T follicular helper cell (primary cell): ENCODE measurements around the gene ATP11A.

Source experiments
- DNase-seq: peaks from one replicate; pipeline ENCODE4 v3.0.0-alpha.2; 2020; ENCODE audit warnings: low read depth

ATP11A gene

GRCh38 chr13:112893570-112894422, 204.0 kb downstream of the ATP11A start:
- no peak for DNase-seq

- DNase-seq = no peak
Measured at GRCh38 chr13:112894423-112894672, 204.5 kb downstream of the ATP11A start.

- DNase-seq = no peak
Measured at GRCh38 chr13:112894673-112895481, 205.0 kb downstream of the ATP11A start.

- no peak for DNase-seq
Measured at GRCh38 chr13:112895521-112896465, 206.0 kb downstream of the ATP11A start.

GRCh38 chr13:112896736-112897602, 207.1 kb downstream of the ATP11A start:
- DNase-seq = no peak

- DNase-seq = no peak
Measured at GRCh38 chr13:112897603-112897955, 207.7 kb downstream of the ATP11A start.

GRCh38 chr13:112897956-112898620, 208.2 kb downstream of the ATP11A start:
- DNase-seq = no peak

GRCh38 chr13:112898621-112899280, 208.9 kb downstream of the ATP11A start:
- no peak for DNase-seq

GRCh38 chr13:112899281-112900225, 209.7 kb downstream of the ATP11A start:
- DNase-seq = no peak

GRCh38 chr13:112900226-112900600, 210.4 kb downstream of the ATP11A start:
- DNase-seq = no peak

GRCh38 chr13:112900691-112901091, 210.9 kb downstream of the ATP11A start:
- DNase-seq = no peak

GRCh38 chr13:112902101-112902651, 212.3 kb downstream of the ATP11A start:
- no peak for DNase-seq

GRCh38 chr13:112902669-112903068, 212.8 kb downstream of the ATP11A start:
- no peak for DNase-seq

GRCh38 chr13:112903071-112903577, 213.3 kb downstream of the ATP11A start:
- no peak for DNase-seq

GRCh38 chr13:112903606-112904195, 213.9 kb downstream of the ATP11A start:
- DNase-seq = no peak

GRCh38 chr13:112904436-112904960, 214.7 kb downstream of the ATP11A start:
- DNase-seq = no peak

- DNase-seq = no peak
Measured at GRCh38 chr13:112905086-112905485, 215.2 kb downstream of the ATP11A start.

- DNase-seq = no peak
Measured at GRCh38 chr13:112905619-112905989, 215.8 kb downstream of the ATP11A start.
